K562 (cell line): ENCODE results near the gene LARP7. TPM values are rescaled to one million over a fixed set of nuclear protein-coding genes. Genes with fewer than 3 reads are reported as not detected.
A peak's percentile ranks its signal among the peaks of the same experiment; 100 is the strongest.

Source experiments
- DIDO1 ChIP-seq: fragments of 450-650 bp; IDR thresholded peaks from 2 replicates; pipeline ENCODE4 v1.6.1; 2016; ENCODE audit warnings: low read depth, missing biosample characterization, missing genetic modification characterization
- DPF2 ChIP-seq: fragments of 450-650 bp; IDR thresholded peaks from 2 replicates; pipeline ENCODE4 v1.6.1; 2016
- EWSR1 ChIP-seq: fragments of 450-650 bp; IDR thresholded peaks from 2 replicates; pipeline ENCODE4 v1.6.1; 2018; ENCODE audit warnings: borderline replicate concordance, mild to moderate bottlenecking, low read depth, moderate library complexity; ENCODE audit not compliant: partially characterized antibody
- GABPB2 ChIP-seq: fragments of 250-450 bp; sonication (Bioruptor Pico); conservative IDR thresholded peaks from 2 replicates; pipeline ENCODE4 v1.5.1; 2021; ENCODE audit warnings: mild to moderate bottlenecking
- HMG20B ChIP-seq: fragments of 250-450 bp; sonication (Bioruptor Pico); IDR thresholded peaks from 2 replicates; pipeline ENCODE4 v1.5.0; 2021; ENCODE audit warnings: mild to moderate bottlenecking
- KDM2B ChIP-seq: fragments of 250-450 bp; sonication (Bioruptor Pico); IDR thresholded peaks from 2 replicates; pipeline ENCODE4 v1.8.0; 2021; ENCODE audit warnings: mild to moderate bottlenecking, moderate library complexity
- KLF6 ChIP-seq: fragments of 250-450 bp; sonication (Bioruptor Pico); IDR thresholded peaks from 2 replicates; pipeline ENCODE4 v1.4.0; 2020; ENCODE audit warnings: mild to moderate bottlenecking, moderate library complexity, borderline replicate concordance
- PML ChIP-seq: IDR thresholded peaks from 2 replicates; pipeline ENCODE4 v1.6.1; 2012; ENCODE audit warnings: low read length, inconsistent platforms
- PTTG1 ChIP-seq: fragments of 450-650 bp; IDR thresholded peaks from 2 replicates; pipeline ENCODE4 v1.6.1; 2016; ENCODE audit warnings: low read depth, mild to moderate bottlenecking, missing genetic modification characterization, missing compliant biosample characterization
- RAD51 ChIP-seq: fragments of 450-650 bp; IDR thresholded peaks from 2 replicates; pipeline ENCODE4 v1.7.1; 2016; ENCODE audit warnings: low read depth, mild to moderate bottlenecking, borderline replicate concordance
- SOX6 ChIP-seq: fragments of 450-650 bp; IDR thresholded peaks from 2 replicates; pipeline ENCODE4 v1.6.1; 2014; ENCODE audit warnings: mild to moderate bottlenecking
- STAG1 ChIP-seq: sonication (generic); formaldehyde crosslinking; IDR thresholded peaks from 2 replicates; pipeline ENCODE4 v1.5.0; 2020; ENCODE audit warnings: missing genetic modification reagents, borderline replicate concordance
- TFAM ChIP-seq: fragments of 250-450 bp; sonication (Bioruptor Pico); conservative IDR thresholded peaks from 2 replicates; pipeline ENCODE4 v1.5.0; 2021; ENCODE audit warnings: mild to moderate bottlenecking, moderate library complexity
- ZC3H4 ChIP-seq: sonication (generic); formaldehyde crosslinking; IDR thresholded peaks from 2 replicates; pipeline ENCODE4 v1.9.0; 2021; ENCODE audit warnings: missing genetic modification reagents, borderline replicate concordance
- ZFP1 ChIP-seq: fragments of 450-650 bp; formaldehyde crosslinking; IDR thresholded peaks from 2 replicates; pipeline ENCODE4 v1.4.0; 2020; ENCODE audit warnings: mild to moderate bottlenecking, mixed read lengths
- ZNF212 ChIP-seq: fragments of 450-650 bp; formaldehyde crosslinking; IDR thresholded peaks from 2 replicates; pipeline ENCODE4 v1.4.0; 2020; ENCODE audit warnings: mild to moderate bottlenecking
- ZNF24 ChIP-seq: fragments of 450-650 bp; IDR thresholded peaks from 2 replicates; pipeline ENCODE4 v1.6.1; 2016
- ZNF507 ChIP-seq: conservative IDR thresholded peaks from 2 replicates; pipeline ENCODE4 v1.6.1; 2017; ENCODE audit warnings: missing genetic modification characterization, missing compliant biosample characterization
- ZNF57 ChIP-seq: fragments of 450-650 bp; formaldehyde crosslinking; IDR thresholded peaks from 2 replicates; pipeline ENCODE4 v1.4.0; 2020; ENCODE audit warnings: mild to moderate bottlenecking, moderate library complexity
- polyA plus RNA-seq, 8 experiments: library from polyadenylated mRNA; depleted of rRNA in 4 of 8; stranded (reverse) in 5 of 8; unstranded in 3 of 8; fragments of >200 nt; fragmentation: Nextera tagmentation in 2 of 8; fragmentation: Illumina TruSeq in 1 of 8; extraction: Ambion mirVana in 2 of 8; extraction: Trizol in 1 of 8; gene quantifications; 2 replicates each; pipeline versions ENCODE4 v1.2.1 to v1.2.3, GENCODE V29; 2011 to 2014; ENCODE audit warnings: inconsistent platforms in 1 of 8, missing spikeins in 1 of 8
- total RNA-seq, 7 experiments: library from RNA; depleted of rRNA in 6 of 7; stranded (reverse); fragments of >200 nt in 6 of 7; fragmentation: Illumina TruSeq in 2 of 7; extraction: Trizol in 2 of 7; gene quantifications; 2 replicates each; pipeline versions ENCODE4 v1.2.1 to v1.2.3, GENCODE V29; 2011 to 2021; ENCODE audit warnings: low replicate concordance in 1 of 7
- TF ChIP-seq, protein P1 (sequence below), 3 experiments: fragments of 200-800 bp in 1 of 3; sonication (Bioruptor generic) in 1 of 3; sonication (generic) in 1 of 3; formaldehyde crosslinking in 1 of 3; IDR thresholded peaks; 2 replicates each; pipeline versions ENCODE4 v1.6.1 to v1.8.0; 2016 to 2022; ENCODE audit warnings: mild to moderate bottlenecking in 2 of 3, missing compliant biosample characterization in 2 of 3, missing genetic modification characterization in 2 of 3, missing genetic modification reagents in 1 of 3
- TF ChIP-seq, protein P2 (sequence below): fragments of 250-450 bp; sonication (Bioruptor Pico); IDR thresholded peaks from 2 replicates; pipeline ENCODE4 v1.8.0; 2021; ENCODE audit warnings: mild to moderate bottlenecking, moderate library complexity
- TF ChIP-seq, protein P3 (sequence below), 2 experiments: IDR thresholded peaks in 1 of 2; conservative IDR thresholded peaks in 1 of 2; 2 replicates each; pipeline ENCODE4 v1.6.1; 2016; ENCODE audit warnings: low read depth in 2 of 2, mild to moderate bottlenecking in 1 of 2, missing compliant biosample characterization in 1 of 2, missing genetic modification characterization in 1 of 2, moderate library complexity in 1 of 2
- TF ChIP-seq, protein P4 (sequence below): sonication (generic); formaldehyde crosslinking; IDR thresholded peaks from 2 replicates; pipeline ENCODE4 v1.8.0; 2022; ENCODE audit warnings: mild to moderate bottlenecking, missing genetic modification reagents

LARP7 gene
- total and polyA plus RNA-seq, 9 of the 15 experiments (the other 6 are each of a cell fraction or from before 2014, with no cell fraction given) = 30.1 to 76.9 (median 56.0) TPM

DNA sequence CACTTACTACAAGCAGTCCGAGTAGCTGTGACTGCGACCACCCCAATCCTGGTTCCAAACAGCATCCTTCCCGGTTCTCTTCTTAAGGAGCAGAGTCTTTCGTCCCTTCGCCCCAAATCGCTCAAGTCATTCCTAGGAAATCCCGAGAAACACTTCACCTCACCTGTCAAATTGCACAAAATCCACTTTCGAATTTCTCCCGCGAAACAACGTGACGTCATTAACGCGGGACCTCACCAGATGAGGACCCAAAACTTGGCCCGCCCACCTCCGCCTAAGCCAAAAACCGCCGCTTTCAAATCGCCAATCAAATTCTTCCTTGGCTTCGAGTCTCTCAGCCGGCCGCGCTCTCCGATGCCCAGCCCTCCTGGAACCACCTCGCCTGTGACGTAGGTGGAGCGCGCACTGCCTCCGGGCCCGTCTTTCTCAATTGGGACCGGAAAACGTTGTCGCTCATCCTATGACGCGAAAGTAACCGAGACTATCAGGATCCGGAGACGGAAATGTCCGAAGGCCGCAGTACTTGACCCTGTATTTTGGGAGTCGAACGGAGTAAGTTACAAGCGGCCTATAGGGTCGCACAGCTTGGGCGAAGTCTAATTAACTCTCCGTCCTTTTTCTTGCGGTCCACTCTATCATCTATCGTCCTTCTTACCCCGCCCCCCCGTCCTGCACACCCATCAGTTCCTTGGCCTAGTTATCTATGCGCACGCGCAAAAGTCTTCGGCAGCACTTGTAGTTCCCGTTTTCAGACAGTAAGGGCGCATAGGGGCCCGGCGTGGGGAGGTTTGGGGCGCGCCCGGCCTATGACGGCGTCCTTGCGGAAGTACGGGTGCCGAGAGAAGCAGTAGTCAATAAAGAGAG is at the start of gene LARP7, which contains the start of gene ZGRF1 (continued):
- TF ChIP-seq HMG20B (CRISPR knock-in tag) (no peak), ZNF57 (CRISPR knock-in tag) (no peak), SOX6 (no peak), EWSR1 (no peak), DPF2 (no peak), KLF6 (CRISPR knock-in tag) (no peak), ZNF507 (tag) (no peak), GABPB2 (no peak), KDM2B (CRISPR knock-in tag) (no peak), PTTG1 (tag) (no peak), ZC3H4 (CRISPR knock-in tag) (no peak), ZNF24 (no peak), RAD51 (no peak), STAG1 (CRISPR knock-in tag) (no peak), ZNF212 (no peak), TFAM (no peak), PML (0 out of 2 replicates have a peak, but pooled peaks have one; percentile 38), DIDO1 (tag) (peak; percentile 83), ZFP1 (CRISPR knock-in tag) (no peak)
- TF ChIP-seq, protein P1, sequence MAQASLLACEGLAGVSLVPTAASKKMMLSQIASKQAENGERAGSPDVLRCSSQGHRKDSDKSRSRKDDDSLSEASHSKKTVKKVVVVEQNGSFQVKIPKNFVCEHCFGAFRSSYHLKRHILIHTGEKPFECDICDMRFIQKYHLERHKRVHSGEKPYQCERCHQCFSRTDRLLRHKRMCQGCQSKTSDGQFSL (CRISPR knock-in tag; IDR thresholded peaks at IDR 0.05) = peak; percentile 65
- TF ChIP-seq, protein P1 (tag; IDR thresholded peaks at IDR 0.05) = no peak
- TF ChIP-seq, protein P2, sequence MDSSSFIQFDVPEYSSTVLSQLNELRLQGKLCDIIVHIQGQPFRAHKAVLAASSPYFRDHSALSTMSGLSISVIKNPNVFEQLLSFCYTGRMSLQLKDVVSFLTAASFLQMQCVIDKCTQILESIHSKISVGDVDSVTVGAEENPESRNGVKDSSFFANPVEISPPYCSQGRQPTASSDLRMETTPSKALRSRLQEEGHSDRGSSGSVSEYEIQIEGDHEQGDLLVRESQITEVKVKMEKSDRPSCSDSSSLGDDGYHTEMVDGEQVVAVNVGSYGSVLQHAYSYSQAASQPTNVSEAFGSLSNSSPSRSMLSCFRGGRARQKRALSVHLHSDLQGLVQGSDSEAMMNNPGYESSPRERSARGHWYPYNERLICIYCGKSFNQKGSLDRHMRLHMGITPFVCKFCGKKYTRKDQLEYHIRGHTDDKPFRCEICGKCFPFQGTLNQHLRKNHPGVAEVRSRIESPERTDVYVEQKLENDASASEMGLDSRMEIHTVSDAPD (CRISPR knock-in tag) = no peak
- TF ChIP-seq, protein P3, sequence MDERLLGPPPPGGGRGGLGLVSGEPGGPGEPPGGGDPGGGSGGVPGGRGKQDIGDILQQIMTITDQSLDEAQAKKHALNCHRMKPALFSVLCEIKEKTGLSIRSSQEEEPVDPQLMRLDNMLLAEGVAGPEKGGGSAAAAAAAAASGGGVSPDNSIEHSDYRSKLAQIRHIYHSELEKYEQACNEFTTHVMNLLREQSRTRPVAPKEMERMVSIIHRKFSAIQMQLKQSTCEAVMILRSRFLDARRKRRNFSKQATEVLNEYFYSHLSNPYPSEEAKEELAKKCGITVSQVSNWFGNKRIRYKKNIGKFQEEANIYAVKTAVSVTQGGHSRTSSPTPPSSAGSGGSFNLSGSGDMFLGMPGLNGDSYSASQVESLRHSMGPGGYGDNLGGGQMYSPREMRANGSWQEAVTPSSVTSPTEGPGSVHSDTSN (CRISPR knock-in tag; IDR thresholded peaks at IDR 0.05; ENCODE audit: low read depth) = no peak
- TF ChIP-seq, protein P3 (tag; conservative IDR thresholded peaks at IDR 0.05; ENCODE audit: low read depth) = no peak
- TF ChIP-seq, protein P4, sequence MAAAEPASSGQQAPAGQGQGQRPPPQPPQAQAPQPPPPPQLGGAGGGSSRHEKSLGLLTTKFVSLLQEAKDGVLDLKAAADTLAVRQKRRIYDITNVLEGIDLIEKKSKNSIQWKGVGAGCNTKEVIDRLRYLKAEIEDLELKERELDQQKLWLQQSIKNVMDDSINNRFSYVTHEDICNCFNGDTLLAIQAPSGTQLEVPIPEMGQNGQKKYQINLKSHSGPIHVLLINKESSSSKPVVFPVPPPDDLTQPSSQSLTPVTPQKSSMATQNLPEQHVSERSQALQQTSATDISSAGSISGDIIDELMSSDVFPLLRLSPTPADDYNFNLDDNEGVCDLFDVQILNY (CRISPR knock-in tag) = no peak
